AG10803 (cell line): ENCODE data around the gene LRPAP1.

Experiments used
- DNase-seq: peaks from one replicate; pipeline ENCODE4 v3.0.0; 2010; ENCODE audit warnings: low read depth
- H3K4me3 ChIP-seq: 2 replicates; pipeline ENCODE4 v1.5.1; 2011; ENCODE audit warnings: mild to moderate bottlenecking, low read length, control low read depth
- TF ChIP-seq, protein P1 (sequence below): conservative IDR thresholded peaks from 2 replicates; pipeline ENCODE4 v1.5.1; 2011; ENCODE audit warnings: mild to moderate bottlenecking, low read length, control low read depth, inconsistent platforms

Gene LRPAP1

DNA sequence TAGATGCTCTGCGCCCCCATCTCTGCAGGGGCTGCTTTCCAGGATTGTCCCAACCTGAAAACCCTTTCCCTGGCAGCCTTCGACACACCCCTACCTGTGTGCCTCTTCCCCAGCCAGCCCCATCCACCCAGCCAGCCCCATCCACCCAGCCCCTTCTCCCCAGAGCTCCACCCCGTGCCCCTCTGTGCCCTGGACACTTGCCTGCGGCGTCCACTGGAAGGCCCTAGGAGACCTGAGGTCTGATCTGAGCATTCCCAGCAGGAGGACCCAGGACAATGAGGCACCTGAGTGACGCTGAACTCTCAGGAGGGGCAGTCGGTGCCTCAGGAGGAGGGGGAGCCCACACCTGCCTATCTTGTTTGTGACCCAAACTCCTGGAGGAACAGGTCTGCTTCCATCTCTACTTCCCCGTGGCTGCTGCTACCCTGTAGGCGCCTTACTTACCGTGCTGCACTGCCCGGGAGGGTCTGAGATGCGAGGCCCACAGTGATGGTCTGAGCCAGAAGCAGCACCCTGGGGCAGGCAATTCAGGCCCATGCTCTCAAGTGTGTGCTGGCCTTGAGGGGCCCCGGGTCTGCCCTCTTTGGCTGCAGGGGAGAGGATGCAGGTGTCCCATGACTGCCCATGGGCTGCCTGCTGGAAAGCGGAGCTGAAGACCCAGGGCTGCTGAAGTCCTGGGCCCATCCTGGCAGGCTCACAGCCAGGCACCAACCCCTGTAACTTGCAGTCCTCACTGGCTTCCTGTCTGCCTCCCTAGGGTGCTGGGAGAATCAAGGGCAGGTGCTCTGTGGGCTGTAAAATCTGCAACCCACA is 4.9 kb downstream of the LRPAP1 start:
- DNase-seq: no peak
- H3K4me3 ChIP-seq: no peak overlapping the region
- TF ChIP-seq, protein P1, sequence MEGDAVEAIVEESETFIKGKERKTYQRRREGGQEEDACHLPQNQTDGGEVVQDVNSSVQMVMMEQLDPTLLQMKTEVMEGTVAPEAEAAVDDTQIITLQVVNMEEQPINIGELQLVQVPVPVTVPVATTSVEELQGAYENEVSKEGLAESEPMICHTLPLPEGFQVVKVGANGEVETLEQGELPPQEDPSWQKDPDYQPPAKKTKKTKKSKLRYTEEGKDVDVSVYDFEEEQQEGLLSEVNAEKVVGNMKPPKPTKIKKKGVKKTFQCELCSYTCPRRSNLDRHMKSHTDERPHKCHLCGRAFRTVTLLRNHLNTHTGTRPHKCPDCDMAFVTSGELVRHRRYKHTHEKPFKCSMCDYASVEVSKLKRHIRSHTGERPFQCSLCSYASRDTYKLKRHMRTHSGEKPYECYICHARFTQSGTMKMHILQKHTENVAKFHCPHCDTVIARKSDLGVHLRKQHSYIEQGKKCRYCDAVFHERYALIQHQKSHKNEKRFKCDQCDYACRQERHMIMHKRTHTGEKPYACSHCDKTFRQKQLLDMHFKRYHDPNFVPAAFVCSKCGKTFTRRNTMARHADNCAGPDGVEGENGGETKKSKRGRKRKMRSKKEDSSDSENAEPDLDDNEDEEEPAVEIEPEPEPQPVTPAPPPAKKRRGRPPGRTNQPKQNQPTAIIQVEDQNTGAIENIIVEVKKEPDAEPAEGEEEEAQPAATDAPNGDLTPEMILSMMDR: no peak

DNA sequence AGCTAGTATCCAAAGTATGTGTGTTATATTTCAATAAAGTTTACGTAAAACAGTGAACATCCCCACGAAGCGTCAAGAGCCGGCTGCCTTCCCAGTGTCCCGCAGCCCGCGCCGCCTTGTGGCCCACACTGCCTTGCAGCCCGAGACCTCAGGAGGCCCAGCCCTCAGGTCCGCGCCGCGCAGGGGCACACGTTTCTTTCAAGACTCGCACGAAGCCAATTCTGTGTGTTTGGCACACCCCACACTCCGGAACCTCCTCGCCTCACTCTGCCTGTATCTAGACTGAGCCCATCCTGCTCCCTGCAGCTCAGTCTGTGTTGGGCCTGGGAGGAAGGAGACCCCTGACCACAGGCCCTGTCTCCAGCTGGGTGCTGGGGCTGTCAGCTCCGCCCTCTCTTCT is 5.8 kb downstream of the LRPAP1 start:
- DNase-seq: no peak
- H3K4me3 ChIP-seq: no peak overlapping the region
- TF ChIP-seq, protein P1: no peak

DNA sequence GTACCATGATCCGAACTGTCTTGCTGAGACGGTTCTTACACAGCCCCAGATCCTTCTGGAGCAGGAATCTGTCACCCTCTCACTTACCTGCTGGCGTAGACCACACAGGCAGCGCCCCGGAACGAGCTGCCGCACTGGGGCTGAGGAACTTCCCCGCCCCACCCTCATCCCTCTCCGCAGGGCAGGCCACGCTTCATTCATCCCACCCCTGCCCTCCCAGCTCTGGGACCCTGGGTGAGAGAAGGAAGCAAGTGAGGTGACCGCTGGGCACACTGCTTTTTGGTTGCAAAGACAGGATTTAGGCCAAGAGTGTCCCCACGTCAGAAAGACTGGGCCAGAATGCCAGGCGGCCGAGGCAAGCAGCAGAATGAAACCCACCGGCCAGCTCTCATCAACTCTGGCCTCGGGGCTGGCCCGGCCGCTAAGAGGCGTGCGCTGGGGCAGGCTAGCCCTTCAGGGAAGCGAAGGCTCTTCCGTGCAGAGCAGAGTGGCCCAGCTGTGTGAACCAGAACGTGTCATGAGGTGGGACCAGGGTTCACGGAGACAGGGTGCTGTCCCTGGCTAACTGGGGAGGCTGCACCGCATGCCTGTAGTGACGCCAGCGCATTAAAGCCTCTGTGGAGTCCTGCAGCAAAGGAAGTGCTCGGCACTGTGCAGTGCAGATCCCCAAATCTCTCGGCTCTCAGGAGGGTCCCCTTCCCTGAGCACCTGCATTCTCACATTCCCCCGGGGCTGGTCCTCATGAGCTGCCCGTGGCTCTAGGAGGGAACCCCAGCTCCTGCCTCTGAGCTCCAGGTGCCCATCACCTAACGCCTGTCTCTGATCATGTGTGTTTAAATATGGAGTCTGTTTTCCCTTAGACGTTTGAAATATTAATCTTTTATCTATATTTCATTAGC is 6.4 kb downstream of the LRPAP1 start:
- no peak overlapping the region for H3K4me3 ChIP-seq
- TF ChIP-seq, protein P1: no peak
- DNase-seq: no peak

DNA sequence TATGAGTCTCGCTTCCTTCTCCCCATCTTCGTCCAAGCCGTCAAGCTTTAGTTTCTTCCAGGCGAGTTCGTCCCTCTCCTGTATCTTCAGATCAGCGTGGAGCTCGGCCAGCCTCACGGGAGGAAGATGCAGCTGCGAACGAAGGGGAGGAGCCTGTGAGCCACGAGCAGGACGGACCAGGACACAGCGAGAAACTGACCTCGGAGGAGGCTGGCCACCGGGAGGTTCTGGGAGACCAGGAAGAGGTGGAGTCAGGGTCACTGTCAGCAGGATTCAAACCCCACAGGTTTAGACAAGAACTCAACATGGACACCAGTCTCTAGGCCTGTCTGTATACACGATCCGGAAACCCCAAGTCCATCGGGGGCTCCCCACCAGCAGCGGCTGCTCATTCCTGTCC is 7.3 kb downstream of the LRPAP1 start:
- no peak overlapping the region for H3K4me3 ChIP-seq
- no peak for DNase-seq
- TF ChIP-seq, protein P1: no peak

DNA sequence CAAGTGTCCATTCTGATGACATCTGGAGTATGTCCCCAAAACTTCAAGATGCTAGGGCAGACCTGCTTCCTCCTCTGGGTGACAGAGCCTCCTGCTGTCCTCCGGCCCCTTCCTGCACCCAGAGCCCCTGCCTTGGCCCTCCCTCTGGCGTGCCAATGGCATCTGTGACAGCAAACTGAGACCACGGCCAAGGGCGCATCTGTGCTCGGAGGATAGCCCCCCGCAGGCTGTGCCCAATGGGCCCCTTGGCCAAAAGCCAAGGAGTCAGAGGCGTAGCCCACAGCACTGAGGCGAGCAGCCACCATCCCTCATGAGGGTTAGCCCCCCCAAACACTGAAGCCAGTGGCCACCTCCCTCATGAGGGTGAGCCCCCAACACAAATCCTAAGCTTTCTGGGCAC is 7.9 kb downstream of the LRPAP1 start:
- DNase-seq: no peak

DNA sequence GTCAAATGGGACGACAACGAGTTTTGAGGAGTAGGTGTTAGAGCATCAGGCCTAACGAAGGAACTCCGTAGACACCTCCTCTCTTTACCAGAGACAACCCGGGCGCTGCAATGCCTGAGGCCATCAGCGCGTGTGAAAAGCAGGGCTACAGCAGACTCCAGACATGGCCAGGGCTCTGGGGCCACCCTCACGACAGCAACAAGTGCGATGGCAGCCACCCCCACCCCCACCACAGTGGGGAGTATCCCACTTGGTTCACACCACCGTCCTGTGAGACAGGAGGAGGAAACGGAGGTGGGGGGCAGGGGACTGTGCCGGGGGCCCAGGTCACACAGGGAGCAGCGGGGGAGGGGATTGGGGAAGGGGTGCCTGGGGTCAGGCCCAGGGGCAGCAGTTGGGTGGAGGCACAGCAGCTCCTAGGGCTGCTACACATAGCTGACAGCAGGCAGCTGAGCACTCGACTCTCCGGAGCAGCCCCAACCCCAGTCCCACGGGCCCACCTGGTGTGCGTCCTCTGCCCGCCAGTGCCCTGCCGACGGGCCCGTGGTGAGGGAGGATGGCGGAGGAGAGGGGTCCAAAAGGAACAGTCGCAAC is 8.5 kb downstream of the LRPAP1 start:
- TF ChIP-seq, protein P1: no peak
- no peak for DNase-seq
- H3K4me3 ChIP-seq: no peak overlapping the region

More for the DNA sequence above, 7.9 kb downstream of the LRPAP1 start:
- no peak overlapping the region for H3K4me3 ChIP-seq
- TF ChIP-seq, protein P1: no peak
